Panc1 (cell line): ENCODE data around the gene CLIP3. TPM values are rescaled to one million over a fixed set of nuclear protein-coding genes. Genes with fewer than 3 reads are reported as not detected.

Experiments
- ATAC-seq: fragments of 200-7000 bp; cut with Tn5 transposase; 2 replicates; pipeline ENCODE4 v1.9.1; 2020; ENCODE audit warnings: mild to moderate bottlenecking, moderate library complexity
- BruUV-seq: library from RNA; stranded (reverse); fragments of 400-500 nt; replicated peaks from 2 replicates; lab custom pipeline; 2021; lab: Mats Ljungman, UMichigan
- CTCF ChIA-PET: fragments of 300-600 bp; sonication (Branson Sonifier 250); formaldehyde crosslinking; loops from one replicate; lab custom pipeline; 2022; ENCODE audit warnings: antibody characterized with exemption; lab: Charles Lee
- POLR2A ChIA-PET: fragments of 300-600 bp; sonication (Branson Sonifier 250); formaldehyde crosslinking; loops from one replicate; lab custom pipeline; 2022; ENCODE audit warnings: antibody characterized with exemption; lab: Charles Lee
- DNase-seq: peaks from one replicate; pipeline ENCODE4 v3.0.0-alpha.2; 2010; ENCODE audit warnings: low read depth, low spot score
- H3K27ac ChIP-seq: 2 replicates; pipeline ENCODE4 v1.5.1; 2011; ENCODE audit warnings: mild to moderate bottlenecking, low read length, inconsistent platforms
- H3K27me3 ChIP-seq: fragments of 200-500 bp; sonication (Bioruptor generic); 2 replicates; pipeline ENCODE4 v1.6.0; 2014; ENCODE audit warnings: low read length, inconsistent platforms; ENCODE audit not compliant: control insufficient read depth, insufficient read depth
- H3K36me3 ChIP-seq: fragments of 200-500 bp; sonication (Bioruptor generic); 2 replicates; pipeline ENCODE4 v1.5.1; 2014; ENCODE audit warnings: inconsistent platforms, mild to moderate bottlenecking, low read length, moderate library complexity; ENCODE audit not compliant: control insufficient read depth, insufficient read depth
- H3K4me1 ChIP-seq: 2 replicates; pipeline ENCODE4 v1.5.1; 2011; ENCODE audit warnings: inconsistent platforms, mild to moderate bottlenecking, low read length, moderate library complexity; ENCODE audit not compliant: control insufficient read depth, insufficient read depth
- H3K4me3 ChIP-seq, 2 experiments: 2 replicates each; pipeline ENCODE4 v1.5.1; 2011 to 2012; ENCODE audit warnings: low read depth in 2 of 2, low read length in 2 of 2, mild to moderate bottlenecking in 2 of 2, inconsistent platforms in 1 of 2, moderate library complexity in 1 of 2
- H3K9me3 ChIP-seq: fragments of 200-500 bp; sonication (Bioruptor generic); 2 replicates; pipeline ENCODE4 v1.5.1; 2014; ENCODE audit warnings: low read depth, mild to moderate bottlenecking, inconsistent platforms, low read length, moderate library complexity; ENCODE audit not compliant: control insufficient read depth, insufficient read depth
- POLR2AphosphoS5 ChIP-seq: IDR thresholded peaks from 2 replicates; pipeline ENCODE4 v1.6.1; 2012; ENCODE audit warnings: mild to moderate bottlenecking, low read depth, low read length, moderate library complexity
- SIN3A ChIP-seq: IDR thresholded peaks from 2 replicates; pipeline ENCODE4 v1.6.1; 2012; ENCODE audit warnings: low read depth, mild to moderate bottlenecking, low read length, moderate library complexity, borderline replicate concordance; ENCODE audit not compliant: insufficient read depth
- TCF7L2 ChIP-seq: IDR thresholded peaks from 2 replicates; pipeline ENCODE4 v1.6.1; 2011; ENCODE audit warnings: mild to moderate bottlenecking, low read depth, low read length, inconsistent platforms
- in situ Hi-C: cut with HindIII; loops from 2 replicates; pipeline ENCODE4 v1.10.0; 2016; ENCODE audit warnings: low sequenced_read_pairs, low pct_unique_long_range_greater_than_20kb
- intact Hi-C: fragments of 100-400 bp; cut with micrococcal nuclease; formaldehyde crosslinking; loops from one replicate; pipeline ENCODE4 v1.10.0; 2022; ENCODE audit not compliant: unreplicated experiment
- total RNA-seq: library from RNA; stranded (reverse); gene quantifications from one replicate; pipeline ENCODE4 v1.2.1, GENCODE V29; 2021; ENCODE audit not compliant: unreplicated experiment
- TF ChIP-seq, protein P1 (sequence below), 2 experiments: IDR thresholded peaks; 2 replicates each; pipeline ENCODE4 v1.6.1; 2011 to 2012; ENCODE audit warnings: low read depth in 2 of 2, control low read depth in 1 of 2, low read length in 1 of 2, mild to moderate bottlenecking in 1 of 2, moderate library complexity in 1 of 2; ENCODE audit not compliant: insufficient read depth in 1 of 2
- TF ChIP-seq, protein P2 (sequence below): fragments of 450-650 bp; IDR thresholded peaks from 2 replicates; pipeline ENCODE4 v1.5.1; 2017; ENCODE audit warnings: mild to moderate bottlenecking

CLIP3 gene
- total RNA-seq, 1 experiment from 2014 or later, result 4.7 TPM

DNA sequence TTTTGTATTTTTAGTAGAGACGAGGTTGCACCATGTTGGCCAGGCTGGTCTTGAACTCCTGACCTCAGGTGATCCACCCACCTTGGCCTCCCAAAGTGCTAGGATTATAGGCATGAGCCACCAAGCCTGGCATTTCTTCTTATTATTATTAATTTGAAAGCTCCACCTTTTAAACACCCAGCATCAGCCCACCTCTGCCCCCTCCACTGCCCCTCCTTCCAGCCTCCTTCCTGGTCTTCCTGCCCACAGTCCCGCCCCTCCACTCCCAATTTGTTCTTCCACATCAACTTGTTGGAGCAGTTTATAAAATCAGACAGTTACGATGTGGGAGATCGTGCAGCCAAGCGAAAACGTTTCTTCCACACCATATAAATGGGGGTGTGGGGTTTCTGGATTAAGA is 7.8 kb upstream of the CLIP3 start:
- H3K27me3 ChIP-seq, result no peaks in the 10 kb centered on the region
- no TSS peak for BruUV-seq
- ChIA-PET POLR2A (no interaction called here), CTCF (interaction anchor here (0.6 kb wide), 1 partner anchor 13 kb away, joined by 5 read pairs; no protein-coding TSS in a partner anchor)
- no peak for ATAC-seq
- intact Hi-C loops (no loop called here), in situ Hi-C loops (no loop called here)
- no peaks in the 10 kb centered on the region for H3K36me3 ChIP-seq
- TF ChIP-seq, protein P1, sequence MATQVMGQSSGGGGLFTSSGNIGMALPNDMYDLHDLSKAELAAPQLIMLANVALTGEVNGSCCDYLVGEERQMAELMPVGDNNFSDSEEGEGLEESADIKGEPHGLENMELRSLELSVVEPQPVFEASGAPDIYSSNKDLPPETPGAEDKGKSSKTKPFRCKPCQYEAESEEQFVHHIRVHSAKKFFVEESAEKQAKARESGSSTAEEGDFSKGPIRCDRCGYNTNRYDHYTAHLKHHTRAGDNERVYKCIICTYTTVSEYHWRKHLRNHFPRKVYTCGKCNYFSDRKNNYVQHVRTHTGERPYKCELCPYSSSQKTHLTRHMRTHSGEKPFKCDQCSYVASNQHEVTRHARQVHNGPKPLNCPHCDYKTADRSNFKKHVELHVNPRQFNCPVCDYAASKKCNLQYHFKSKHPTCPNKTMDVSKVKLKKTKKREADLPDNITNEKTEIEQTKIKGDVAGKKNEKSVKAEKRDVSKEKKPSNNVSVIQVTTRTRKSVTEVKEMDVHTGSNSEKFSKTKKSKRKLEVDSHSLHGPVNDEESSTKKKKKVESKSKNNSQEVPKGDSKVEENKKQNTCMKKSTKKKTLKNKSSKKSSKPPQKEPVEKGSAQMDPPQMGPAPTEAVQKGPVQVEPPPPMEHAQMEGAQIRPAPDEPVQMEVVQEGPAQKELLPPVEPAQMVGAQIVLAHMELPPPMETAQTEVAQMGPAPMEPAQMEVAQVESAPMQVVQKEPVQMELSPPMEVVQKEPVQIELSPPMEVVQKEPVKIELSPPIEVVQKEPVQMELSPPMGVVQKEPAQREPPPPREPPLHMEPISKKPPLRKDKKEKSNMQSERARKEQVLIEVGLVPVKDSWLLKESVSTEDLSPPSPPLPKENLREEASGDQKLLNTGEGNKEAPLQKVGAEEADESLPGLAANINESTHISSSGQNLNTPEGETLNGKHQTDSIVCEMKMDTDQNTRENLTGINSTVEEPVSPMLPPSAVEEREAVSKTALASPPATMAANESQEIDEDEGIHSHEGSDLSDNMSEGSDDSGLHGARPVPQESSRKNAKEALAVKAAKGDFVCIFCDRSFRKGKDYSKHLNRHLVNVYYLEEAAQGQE (IDR thresholded peaks at IDR 0.05; ENCODE audit: insufficient read depth in 1 of 2, low read depth in 2 of 2, low read length in 1 of 2), result no peak
- no peak for TF ChIP-seq POLR2AphosphoS5
- TF ChIP-seq, protein P2, sequence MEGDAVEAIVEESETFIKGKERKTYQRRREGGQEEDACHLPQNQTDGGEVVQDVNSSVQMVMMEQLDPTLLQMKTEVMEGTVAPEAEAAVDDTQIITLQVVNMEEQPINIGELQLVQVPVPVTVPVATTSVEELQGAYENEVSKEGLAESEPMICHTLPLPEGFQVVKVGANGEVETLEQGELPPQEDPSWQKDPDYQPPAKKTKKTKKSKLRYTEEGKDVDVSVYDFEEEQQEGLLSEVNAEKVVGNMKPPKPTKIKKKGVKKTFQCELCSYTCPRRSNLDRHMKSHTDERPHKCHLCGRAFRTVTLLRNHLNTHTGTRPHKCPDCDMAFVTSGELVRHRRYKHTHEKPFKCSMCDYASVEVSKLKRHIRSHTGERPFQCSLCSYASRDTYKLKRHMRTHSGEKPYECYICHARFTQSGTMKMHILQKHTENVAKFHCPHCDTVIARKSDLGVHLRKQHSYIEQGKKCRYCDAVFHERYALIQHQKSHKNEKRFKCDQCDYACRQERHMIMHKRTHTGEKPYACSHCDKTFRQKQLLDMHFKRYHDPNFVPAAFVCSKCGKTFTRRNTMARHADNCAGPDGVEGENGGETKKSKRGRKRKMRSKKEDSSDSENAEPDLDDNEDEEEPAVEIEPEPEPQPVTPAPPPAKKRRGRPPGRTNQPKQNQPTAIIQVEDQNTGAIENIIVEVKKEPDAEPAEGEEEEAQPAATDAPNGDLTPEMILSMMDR, result no peak
- TF ChIP-seq TCF7L2, result no peak
- TF ChIP-seq SIN3A, result no peak
- no peaks in the 10 kb centered on the region for H3K4me1 ChIP-seq
- H3K9me3 ChIP-seq, result no peaks in the 10 kb centered on the region
- no peak for DNase-seq
- no peak overlapping the region for H3K27ac ChIP-seq
- no peak overlapping the region for H3K4me3 ChIP-seq

DNA sequence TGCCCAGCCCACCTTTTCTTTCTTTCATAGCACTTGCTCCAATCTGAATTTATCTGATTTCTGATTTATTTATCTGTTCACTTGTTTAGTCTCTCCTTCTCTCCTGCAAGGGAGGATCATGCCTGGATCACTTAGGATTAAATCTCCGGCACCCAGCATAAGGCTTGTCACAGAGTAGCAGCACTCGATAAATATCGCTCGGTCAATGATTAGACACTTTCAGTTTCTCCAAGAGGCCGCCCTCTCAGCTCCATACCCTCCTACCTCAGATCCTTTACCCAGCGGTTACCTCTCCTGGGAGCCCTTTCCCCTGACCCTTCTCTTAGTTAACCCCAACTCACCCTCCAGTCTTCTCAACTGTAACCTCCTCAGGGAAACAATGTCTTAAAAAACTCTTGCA is 1.4 kb downstream of the CLIP3 start:
- no peaks in the 10 kb centered on the region for H3K27me3 ChIP-seq
- ATAC-seq (no peak), DNase-seq (no peak)
- H3K27ac ChIP-seq, result no peak overlapping the region
- BruUV-seq, result no TSS peak
- in situ Hi-C loops, result no loop called here
- TF ChIP-seq, protein P1 (IDR thresholded peaks at IDR 0.05; ENCODE audit: insufficient read depth in 1 of 2, low read depth in 2 of 2, low read length in 1 of 2), result no peak
- TF ChIP-seq, protein P2, result no peak
- TF ChIP-seq TCF7L2 (no peak), POLR2AphosphoS5 (no peak), SIN3A (no peak)
- POLR2A ChIA-PET, result interaction anchor here (0.6 kb wide), 1 partner anchor 186 kb away, joined by 3 read pairs; no protein-coding TSS in a partner anchor
- no peak overlapping the region for H3K4me3 ChIP-seq
- no peaks in the 10 kb centered on the region for H3K36me3 ChIP-seq
- CTCF ChIA-PET, result interaction anchor here (0.6 kb wide), 1 partner anchor 69 kb away, joined by 5 read pairs; no protein-coding TSS in a partner anchor
- no peaks in the 10 kb centered on the region for H3K9me3 ChIP-seq
- intact Hi-C loops, result no loop called here
- H3K4me1 ChIP-seq, result peaks cover 4% of the 10 kb centered on the region; the same call in 1 of the 2 replicates
